Measurements from ENCODE around the gene ANKRD50.

The ANKRD50 gene

GRCh38 chr4:124708517-124709300 lies 3.8 kb downstream of the ANKRD50 start:
- TF ChIP-seq CTCF (conservative IDR thresholded peaks at IDR 0.05; ENCODE audit: low read length) (no peak), EZH2phosphoT487 (IDR thresholded peaks at IDR 0.05; ENCODE audit: borderline replicate concordance) (no peak)
- peaks cover 73% of the 10 kb centered on the region for H4K20me1 ChIP-seq (ENCODE audit: insufficient read depth, low read length, poor library complexity, severe bottlenecking)
- H3K27me3 ChIP-seq (ENCODE audit: insufficient read depth, low read length, poor library complexity, severe bottlenecking) = no peaks in the 10 kb centered on the region
- peak overlapping the region; percentile 83 for H3K4me3 ChIP-seq (ENCODE audit: low read length, poor library complexity, severe bottlenecking)
- H3K4me1 ChIP-seq (ENCODE audit: insufficient read depth, low read length, poor library complexity, severe bottlenecking) = peaks cover 68% of the 10 kb centered on the region
- no peaks in the 10 kb centered on the region for H3K9me3 ChIP-seq (ENCODE audit: insufficient read depth, low read depth, low read length)
- H3K9ac ChIP-seq (ENCODE audit: low read depth, low read length, poor library complexity, severe bottlenecking) = peak overlapping the region; percentile 85
- H2AFZ ChIP-seq (ENCODE audit: low read length) = no peak overlapping the region
- H3K36me3 ChIP-seq (ENCODE audit: insufficient read depth, low read length) = no peaks in the 10 kb centered on the region
- peak overlapping the region; percentile 98 for H3K4me2 ChIP-seq (ENCODE audit: low read depth, low read length, poor library complexity, severe bottlenecking)
- H3F3A ChIP-seq (ENCODE audit: low read depth) = no peaks in the 10 kb centered on the region
- peaks cover 83% of the 10 kb centered on the region for H3K79me2 ChIP-seq (ENCODE audit: insufficient read depth, low read length)
- H3K9me2 ChIP-seq (replicated peaks; ENCODE audit: low read depth, low read length) = no peaks in the 10 kb centered on the region

- H3K27me3 ChIP-seq (ENCODE audit: insufficient read depth, low read length, poor library complexity, severe bottlenecking) = no peaks in the 10 kb centered on the region
- peak overlapping the region; percentile 98 for H3K4me2 ChIP-seq (ENCODE audit: low read depth, low read length, poor library complexity, severe bottlenecking)
- peak overlapping the region; percentile 83 for H3K4me3 ChIP-seq (ENCODE audit: low read length, poor library complexity, severe bottlenecking)
- H3K9me3 ChIP-seq (ENCODE audit: insufficient read depth, low read depth, low read length) = no peaks in the 10 kb centered on the region
- no peak overlapping the region for H2AFZ ChIP-seq (ENCODE audit: low read length)
- no peaks in the 10 kb centered on the region for H3F3A ChIP-seq (ENCODE audit: low read depth)
- H3K4me1 ChIP-seq (ENCODE audit: insufficient read depth, low read length, poor library complexity, severe bottlenecking) = peaks cover 70% of the 10 kb centered on the region
- peaks cover 77% of the 10 kb centered on the region for H4K20me1 ChIP-seq (ENCODE audit: insufficient read depth, low read length, poor library complexity, severe bottlenecking)
- no peak for TF ChIP-seq CTCF (conservative IDR thresholded peaks at IDR 0.05; ENCODE audit: low read length)
- TF ChIP-seq EZH2phosphoT487 (IDR thresholded peaks at IDR 0.05; ENCODE audit: borderline replicate concordance) = no peak
- H3K36me3 ChIP-seq (ENCODE audit: insufficient read depth, low read length) = peaks cover 4% of the 10 kb centered on the region; the same call in 1 of the 2 replicates
- no peaks in the 10 kb centered on the region for H3K9me2 ChIP-seq (replicated peaks; ENCODE audit: low read depth, low read length)
- H3K79me2 ChIP-seq (ENCODE audit: insufficient read depth, low read length) = peaks cover 96% of the 10 kb centered on the region
- no peak overlapping the region for H3K9ac ChIP-seq (ENCODE audit: low read depth, low read length, poor library complexity, severe bottlenecking)
These were observed 7.1 kb downstream of the ANKRD50 start for GRCh38 chr4:124705393-124705792.

- H3K79me2 ChIP-seq (ENCODE audit: insufficient read depth, low read length) = peaks cover 79% of the 10 kb centered on the region
- TF ChIP-seq EZH2phosphoT487 (IDR thresholded peaks at IDR 0.05; ENCODE audit: borderline replicate concordance) (no peak), CTCF (conservative IDR thresholded peaks at IDR 0.05; ENCODE audit: low read length) (no peak)
These were observed 9.4 kb downstream of the ANKRD50 start for GRCh38 chr4:124703154-124703553.

More at GRCh38 chr4:124703154-124703553, 9.4 kb downstream of the ANKRD50 start:
- Histone ChIP-seq H4K20me1 (ENCODE audit: insufficient read depth, low read length, poor library complexity, severe bottlenecking) (peaks cover 57% of the 10 kb centered on the region), H3K4me3 (ENCODE audit: low read length, poor library complexity, severe bottlenecking) (no peak overlapping the region), H3K4me2 (ENCODE audit: low read depth, low read length, poor library complexity, severe bottlenecking) (peak overlapping the region; percentile 98), H3F3A (ENCODE audit: low read depth) (no peaks in the 10 kb centered on the region), H3K9ac (ENCODE audit: low read depth, low read length, poor library complexity, severe bottlenecking) (no peak overlapping the region), H3K4me1 (ENCODE audit: insufficient read depth, low read length, poor library complexity, severe bottlenecking) (peaks cover 51% of the 10 kb centered on the region), H3K27me3 (ENCODE audit: insufficient read depth, low read length, poor library complexity, severe bottlenecking) (no peaks in the 10 kb centered on the region), H2AFZ (ENCODE audit: low read length) (no peak overlapping the region), H3K9me2 (replicated peaks; ENCODE audit: low read depth, low read length) (no peaks in the 10 kb centered on the region), H3K36me3 (ENCODE audit: insufficient read depth, low read length) (peaks cover 4% of the 10 kb centered on the region; the same call in 1 of the 2 replicates), H3K9me3 (ENCODE audit: insufficient read depth, low read depth, low read length) (no peaks in the 10 kb centered on the region)
